Measurements from ENCODE around the gene MAP3K15.
A peak's percentile ranks its signal among the peaks of the same experiment; 100 is the strongest.

The MAP3K15 gene

DNA sequence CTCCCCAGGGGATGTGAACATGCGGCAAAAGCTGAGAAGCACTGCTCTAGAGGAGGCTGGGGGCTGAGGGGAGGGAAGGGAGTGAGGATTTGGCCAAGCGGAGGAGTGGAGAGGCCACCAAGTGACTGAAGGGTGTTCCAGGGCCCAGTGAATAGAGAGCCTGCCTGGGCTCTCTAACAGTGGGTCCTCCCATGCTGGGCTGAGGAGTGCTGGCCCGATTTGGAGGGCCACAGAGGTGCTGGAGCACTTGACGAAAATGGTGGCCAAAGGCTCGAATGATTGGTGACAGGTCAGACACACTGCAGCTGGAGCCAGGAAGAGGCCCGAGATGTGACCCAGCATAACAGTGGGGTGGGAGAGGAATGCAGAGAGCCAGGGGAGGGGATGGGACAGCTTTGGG is 37.5 kb upstream of the MAP3K15 start:
- Histone ChIP-seq H3K9me3 (no peaks in the 10 kb centered on the region), H3K36me3 (no peaks in the 10 kb centered on the region), H3K27ac (no peak overlapping the region), H3K4me1 (no peaks in the 10 kb centered on the region), H3K4me3 (no peak overlapping the region), H3K27me3 (no peaks in the 10 kb centered on the region)
- TF ChIP-seq, protein P1, sequence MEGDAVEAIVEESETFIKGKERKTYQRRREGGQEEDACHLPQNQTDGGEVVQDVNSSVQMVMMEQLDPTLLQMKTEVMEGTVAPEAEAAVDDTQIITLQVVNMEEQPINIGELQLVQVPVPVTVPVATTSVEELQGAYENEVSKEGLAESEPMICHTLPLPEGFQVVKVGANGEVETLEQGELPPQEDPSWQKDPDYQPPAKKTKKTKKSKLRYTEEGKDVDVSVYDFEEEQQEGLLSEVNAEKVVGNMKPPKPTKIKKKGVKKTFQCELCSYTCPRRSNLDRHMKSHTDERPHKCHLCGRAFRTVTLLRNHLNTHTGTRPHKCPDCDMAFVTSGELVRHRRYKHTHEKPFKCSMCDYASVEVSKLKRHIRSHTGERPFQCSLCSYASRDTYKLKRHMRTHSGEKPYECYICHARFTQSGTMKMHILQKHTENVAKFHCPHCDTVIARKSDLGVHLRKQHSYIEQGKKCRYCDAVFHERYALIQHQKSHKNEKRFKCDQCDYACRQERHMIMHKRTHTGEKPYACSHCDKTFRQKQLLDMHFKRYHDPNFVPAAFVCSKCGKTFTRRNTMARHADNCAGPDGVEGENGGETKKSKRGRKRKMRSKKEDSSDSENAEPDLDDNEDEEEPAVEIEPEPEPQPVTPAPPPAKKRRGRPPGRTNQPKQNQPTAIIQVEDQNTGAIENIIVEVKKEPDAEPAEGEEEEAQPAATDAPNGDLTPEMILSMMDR (IDR thresholded peaks at IDR 0.05) = no peak
- DNase-seq = no peak
- intact Hi-C loops (cut with DNase I; ENCODE audit: low total_unique reads) = no loop called here

DNA sequence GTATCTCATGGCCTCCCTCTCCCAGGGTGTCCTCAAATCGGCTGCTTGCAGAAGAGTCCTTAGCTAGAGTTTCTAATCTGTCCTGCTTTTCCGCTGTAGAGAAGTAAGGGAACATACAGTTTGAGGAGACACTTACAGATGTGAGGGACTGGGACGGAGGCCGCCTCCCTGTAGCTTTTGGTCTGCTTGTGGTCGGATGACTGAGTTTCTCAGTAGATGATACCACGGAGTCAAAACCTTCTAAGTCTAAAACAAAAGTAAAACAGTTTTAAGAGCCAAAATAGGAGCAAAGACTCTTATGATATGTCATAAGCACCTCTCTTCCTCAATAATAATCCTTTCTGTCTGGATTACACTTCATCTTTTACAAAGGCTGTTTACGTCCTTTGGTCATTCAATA is 34.5 kb upstream of the MAP3K15 start:
- H3K27me3 ChIP-seq = no peaks in the 10 kb centered on the region
- H3K36me3 ChIP-seq = no peaks in the 10 kb centered on the region
- no peak overlapping the region for H3K4me3 ChIP-seq
- H3K27ac ChIP-seq = no peak overlapping the region
- intact Hi-C loops (cut with DNase I; ENCODE audit: low total_unique reads) = no loop called here
- TF ChIP-seq, protein P1 (IDR thresholded peaks at IDR 0.05) = no peak
- H3K9me3 ChIP-seq = no peaks in the 10 kb centered on the region
- H3K4me1 ChIP-seq = no peaks in the 10 kb centered on the region
- DNase-seq = no peak

DNA sequence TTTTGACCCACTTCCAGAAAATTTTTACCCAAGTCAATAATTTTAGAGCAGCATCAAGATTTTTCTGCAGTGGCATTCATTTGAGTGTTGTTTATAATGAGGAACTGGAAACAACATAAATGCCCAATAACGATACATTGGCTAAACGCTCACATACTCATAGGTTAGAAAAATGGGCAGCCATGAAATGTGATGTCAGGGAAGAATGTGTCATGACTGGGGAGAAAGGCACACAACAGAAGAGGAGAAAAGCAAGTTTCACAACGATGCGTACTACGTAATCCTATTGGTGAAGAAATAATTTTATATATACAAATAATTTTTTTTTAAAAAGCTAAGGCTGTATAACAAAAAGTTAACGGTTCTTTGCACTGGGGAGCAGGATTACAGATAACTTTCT is 33.6 kb upstream of the MAP3K15 start:
- H3K36me3 ChIP-seq = no peaks in the 10 kb centered on the region
- H3K9me3 ChIP-seq = no peaks in the 10 kb centered on the region
- no peak for DNase-seq
- H3K4me3 ChIP-seq = no peak overlapping the region
- H3K27ac ChIP-seq = no peak overlapping the region
- H3K4me1 ChIP-seq = no peaks in the 10 kb centered on the region
- H3K27me3 ChIP-seq = no peaks in the 10 kb centered on the region
- intact Hi-C loops (cut with DNase I; ENCODE audit: low total_unique reads) = no loop called here
- TF ChIP-seq, protein P1 (IDR thresholded peaks at IDR 0.05) = no peak

DNA sequence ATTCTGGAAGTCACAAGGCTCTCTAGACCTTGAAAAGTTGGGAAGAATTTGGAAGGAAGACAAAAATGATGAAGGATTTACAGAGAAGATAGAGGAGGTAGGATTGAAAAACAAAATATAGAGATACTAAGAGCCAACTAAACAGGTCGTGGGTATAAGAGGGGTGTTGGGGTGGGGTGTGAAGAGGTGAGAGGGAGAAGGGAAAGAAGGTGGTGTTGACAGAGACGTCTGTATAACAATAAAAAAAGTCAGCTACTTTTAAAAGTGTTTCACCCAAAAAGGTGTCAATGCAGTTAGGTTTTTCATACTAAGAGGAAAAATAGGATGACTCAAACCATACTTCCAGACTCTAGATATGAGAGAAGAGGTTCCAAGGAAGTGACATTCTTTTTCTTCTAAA is 33.0 kb upstream of the MAP3K15 start:
- Histone ChIP-seq H3K4me3 (no peak overlapping the region), H3K9me3 (no peaks in the 10 kb centered on the region), H3K27me3 (no peaks in the 10 kb centered on the region), H3K27ac (no peak overlapping the region), H3K4me1 (no peaks in the 10 kb centered on the region), H3K36me3 (no peaks in the 10 kb centered on the region)
- TF ChIP-seq, protein P1 (IDR thresholded peaks at IDR 0.05) = no peak
- intact Hi-C loops (cut with DNase I; ENCODE audit: low total_unique reads) = no loop called here
- DNase-seq = no peak

DNA sequence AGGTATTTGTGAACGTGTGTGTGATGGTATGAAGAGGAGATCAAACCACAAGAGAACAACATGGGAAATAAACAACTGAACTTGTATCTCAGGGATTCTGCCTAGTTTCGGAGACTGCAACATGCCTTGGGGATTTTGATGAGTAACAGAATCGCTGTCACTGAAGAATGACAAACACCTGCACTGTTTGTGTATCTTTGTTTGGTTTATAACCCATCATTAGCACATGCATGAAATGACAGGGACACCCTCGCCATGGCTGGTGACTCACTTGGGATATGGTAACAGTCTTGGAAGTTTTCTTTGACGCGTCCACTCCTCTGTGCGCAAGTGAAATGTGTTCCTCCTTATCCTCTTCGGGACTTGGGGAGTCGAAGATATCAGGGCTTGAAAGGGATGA is 30.3 kb upstream of the MAP3K15 start:
- Histone ChIP-seq H3K4me3 (no peak overlapping the region), H3K4me1 (no peaks in the 10 kb centered on the region), H3K9me3 (no peaks in the 10 kb centered on the region), H3K27me3 (no peaks in the 10 kb centered on the region), H3K36me3 (no peaks in the 10 kb centered on the region), H3K27ac (no peak overlapping the region)
- DNase-seq = no peak
- TF ChIP-seq, protein P1 (IDR thresholded peaks at IDR 0.05) = no peak
- intact Hi-C loops (cut with DNase I; ENCODE audit: low total_unique reads) = no loop called here

DNA sequence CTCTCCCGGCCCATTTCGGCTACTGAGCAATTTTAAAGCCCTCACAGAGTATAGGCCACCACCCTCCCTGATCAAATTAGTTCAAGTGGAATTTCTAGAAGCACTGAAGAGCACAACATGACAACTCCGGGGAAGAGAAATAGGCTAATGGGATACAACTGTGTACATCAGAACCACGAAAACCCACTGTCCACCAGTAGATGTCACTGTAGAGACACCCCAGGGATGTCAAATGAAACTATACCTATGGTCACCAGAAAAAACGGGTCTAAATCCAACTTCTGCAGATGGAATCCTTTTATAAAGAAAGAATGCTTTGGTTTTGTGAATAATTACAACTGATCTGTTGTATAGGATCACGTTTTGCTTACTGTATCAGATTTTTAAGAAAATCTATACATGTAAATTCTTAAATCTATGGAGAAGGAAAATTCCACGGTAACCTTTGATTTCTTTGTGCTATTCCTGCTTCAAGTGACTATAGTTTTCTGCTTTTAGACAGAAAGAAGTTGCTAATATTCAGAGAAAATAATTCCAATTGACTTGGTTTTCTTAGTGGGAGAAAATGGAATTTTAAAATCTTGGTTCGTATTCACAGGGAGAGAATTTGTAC is 29.5 kb upstream of the MAP3K15 start:
- Histone ChIP-seq H3K36me3 (no peaks in the 10 kb centered on the region), H3K9me3 (no peaks in the 10 kb centered on the region), H3K27ac (no peak overlapping the region), H3K4me1 (no peaks in the 10 kb centered on the region), H3K27me3 (no peaks in the 10 kb centered on the region), H3K4me3 (no peak overlapping the region)
- DNase-seq = peak in 1 of 2 donors; percentile 22
- TF ChIP-seq, protein P1 (IDR thresholded peaks at IDR 0.05) = peak; percentile 47 to 61
- intact Hi-C loops (cut with DNase I; ENCODE audit: low total_unique reads) = no loop called here

Data from tibial artery (tissue), 4 donors.